DND-41 (cell line): Measurements from ENCODE around the gene CCDC121.

Experiments used
- ATAC-seq: fragments of 200-7000 bp; cut with Tn5 transposase; 3 replicates; pipeline ENCODE4 v1.9.1; 2021; ENCODE audit warnings: low read depth; ENCODE audit not compliant: insufficient read depth
- DNase-seq: peaks from one replicate; pipeline ENCODE4 v3.0.0-alpha.2; 2020
- H2AFZ ChIP-seq: 2 replicates; pipeline ENCODE4 v1.6.0; 2012; ENCODE audit warnings: low read depth, low read length
- H3K27ac ChIP-seq: 2 replicates; pipeline ENCODE4 v1.5.1; 2012; ENCODE audit warnings: low read length, inconsistent platforms
- H3K27me3 ChIP-seq: fragments of 200-600 bp; sonication (generic); 2 replicates; pipeline ENCODE4 v1.6.0; 2012; ENCODE audit warnings: low read length, mild to moderate bottlenecking, inconsistent platforms; ENCODE audit not compliant: insufficient read depth, poor library complexity
- H3K36me3 ChIP-seq: 2 replicates; pipeline ENCODE4 v1.5.1; 2012; ENCODE audit warnings: low read length, inconsistent platforms; ENCODE audit not compliant: insufficient read depth
- H3K4me1 ChIP-seq: 2 replicates; pipeline ENCODE4 v1.5.1; 2012; ENCODE audit warnings: mild to moderate bottlenecking, low read length; ENCODE audit not compliant: insufficient read depth
- H3K4me2 ChIP-seq: 2 replicates; pipeline ENCODE4 v1.6.0; 2012; ENCODE audit warnings: mild to moderate bottlenecking, moderate library complexity, low read length, inconsistent platforms; ENCODE audit not compliant: insufficient read depth
- H3K4me3 ChIP-seq, 2 experiments: fragments of 200-600 bp in 1 of 2; shearing (Covaris generic) in 1 of 2; 2 replicates each; pipeline ENCODE4 v1.5.1; 2012 to 2016; ENCODE audit warnings: inconsistent platforms in 2 of 2, low read length in 2 of 2, mild to moderate bottlenecking in 2 of 2, low read depth in 1 of 2, moderate library complexity in 1 of 2
- H3K79me2 ChIP-seq: 2 replicates; pipeline ENCODE4 v1.6.0; 2012; ENCODE audit warnings: low read length, inconsistent platforms; ENCODE audit not compliant: insufficient read depth
- H3K9ac ChIP-seq: 2 replicates; pipeline ENCODE4 v1.6.0; 2012; ENCODE audit warnings: low read depth, mild to moderate bottlenecking, inconsistent platforms, low read length, moderate library complexity
- H3K9me3 ChIP-seq: 2 replicates; pipeline ENCODE4 v1.5.1; 2012; ENCODE audit warnings: low read length, moderate library complexity, mild to moderate bottlenecking, inconsistent platforms; ENCODE audit not compliant: insufficient read depth, severe bottlenecking
- H4K20me1 ChIP-seq: 2 replicates; pipeline ENCODE4 v1.6.0; 2012; ENCODE audit warnings: low read length; ENCODE audit not compliant: insufficient read depth
- CTCF ChIP-seq: IDR thresholded peaks from 2 replicates; pipeline ENCODE4 v1.5.1; 2012; ENCODE audit warnings: borderline replicate concordance, low read length, moderate library complexity, mild to moderate bottlenecking; ENCODE audit not compliant: poor library complexity, severe bottlenecking; ENCODE audit errors: extremely low read depth
- EZH2 ChIP-seq: IDR thresholded peaks from 3 replicates; pipeline ENCODE4 v1.6.1; 2012; ENCODE audit warnings: borderline replicate concordance, low read depth, mild to moderate bottlenecking, moderate library complexity, low read length, inconsistent platforms; ENCODE audit not compliant: severe bottlenecking

Gene CCDC121

GRCh38 chr2:27622921-27623384, 5.9 kb downstream of the CCDC121 start:
- TF ChIP-seq CTCF (no peak), EZH2 (no peak)
- Histone ChIP-seq H3K9me3 (no peaks in the 10 kb centered on the region), H3K27ac (no peak overlapping the region), H4K20me1 (no peaks in the 10 kb centered on the region), H3K4me2 (no peak overlapping the region), H3K36me3 (peaks cover 25% of the 10 kb centered on the region; the same call in 1 of the 2 replicates), H2AFZ (no peak overlapping the region), H3K79me2 (no peaks in the 10 kb centered on the region), H3K27me3 (no peaks in the 10 kb centered on the region), H3K4me3 (no peak overlapping the region), H3K9ac (no peak overlapping the region), H3K4me1 (peaks cover 19% of the 10 kb centered on the region)
- ATAC-seq = no peak
- DNase-seq = no peak

DNA sequence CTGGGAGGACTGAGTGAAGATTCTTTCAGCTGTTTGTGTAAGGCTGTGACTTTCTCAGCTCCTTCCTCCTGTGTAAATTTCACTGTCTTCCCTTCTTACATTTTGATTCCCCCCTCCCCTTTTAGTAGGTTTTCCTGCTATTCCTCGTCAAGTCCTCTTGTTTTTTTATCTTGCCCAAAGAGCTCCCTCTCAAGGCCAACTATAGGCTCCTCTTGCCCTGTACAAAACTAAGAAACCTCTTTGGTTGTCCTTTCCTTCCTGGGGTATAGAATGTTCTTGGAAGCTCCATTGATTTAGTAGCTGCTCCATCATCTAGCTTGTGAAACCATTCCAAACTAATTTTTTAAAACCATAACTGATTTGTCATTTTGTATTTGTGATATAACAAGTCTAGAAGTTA, 7.3 kb downstream of the CCDC121 start:
- Histone ChIP-seq H2AFZ (no peak overlapping the region), H3K27ac (no peak overlapping the region), H4K20me1 (no peaks in the 10 kb centered on the region), H3K36me3 (peaks cover 36% of the 10 kb centered on the region; the same call in 1 of the 2 replicates), H3K27me3 (no peaks in the 10 kb centered on the region), H3K4me3 (no peak overlapping the region), H3K9me3 (no peaks in the 10 kb centered on the region), H3K79me2 (no peaks in the 10 kb centered on the region), H3K4me2 (no peak overlapping the region), H3K9ac (no peak overlapping the region), H3K4me1 (peaks cover 5% of the 10 kb centered on the region)
- DNase-seq = no peak
- ATAC-seq = no peak
- TF ChIP-seq CTCF (no peak), EZH2 (no peak)

- Histone ChIP-seq H3K27me3 (no peaks in the 10 kb centered on the region), H3K9me3 (no peaks in the 10 kb centered on the region), H3K36me3 (peaks cover 40% of the 10 kb centered on the region; the same call in 1 of the 2 replicates), H3K27ac (no peak overlapping the region), H3K4me2 (no peak overlapping the region), H3K4me1 (no peaks in the 10 kb centered on the region), H3K9ac (no peak overlapping the region), H3K79me2 (peaks cover 3% of the 10 kb centered on the region; the same call in 1 of the 2 replicates), H2AFZ (no peak overlapping the region), H4K20me1 (no peaks in the 10 kb centered on the region), H3K4me3 (no peak overlapping the region)
- no peak for DNase-seq
- ATAC-seq = no peak
- TF ChIP-seq CTCF (no peak), EZH2 (no peak)
These were observed 13.5 kb downstream of the CCDC121 start for GRCh38 chr2:27615316-27615715.

- Histone ChIP-seq H3K4me2 (no peak overlapping the region), H3K27ac (no peak overlapping the region)
These were observed 14.8 kb downstream of the CCDC121 start for GRCh38 chr2:27613985-27614384.

More at GRCh38 chr2:27613985-27614384, 14.8 kb downstream of the CCDC121 start:
- Histone ChIP-seq H2AFZ (no peak overlapping the region), H4K20me1 (no peaks in the 10 kb centered on the region), H3K9ac (no peak overlapping the region), H3K9me3 (no peaks in the 10 kb centered on the region), H3K4me1 (no peaks in the 10 kb centered on the region), H3K79me2 (peaks cover 3% of the 10 kb centered on the region; the same call in 1 of the 2 replicates), H3K4me3 (no peak overlapping the region), H3K36me3 (peaks cover 37% of the 10 kb centered on the region; the same call in 1 of the 2 replicates), H3K27me3 (no peaks in the 10 kb centered on the region)
- TF ChIP-seq EZH2 (no peak), CTCF (no peak)
- no peak for DNase-seq
- no peak for ATAC-seq
